NCI-H1092 treated with DMSO at 0.1 percent for 48 hours (cell line): ENCODE data around the gene TP53I11.
A peak's percentile ranks its signal among the peaks of the same experiment; 100 is the strongest.

Source experiments
- DNase-seq: peaks from one replicate; lab custom pipeline; 2025; lab: John Stamatoyannopoulos, UW

The TP53I11 gene

GRCh38 chr11:44957040-44957515 lies 6.4 kb upstream of the TP53I11 start:
- DNase-seq: peak; percentile 67

GRCh38 chr11:44955015-44955738 lies 4.5 kb upstream of the TP53I11 start:
- DNase-seq: no peak

GRCh38 chr11:44954051-44954906 lies 3.6 kb upstream of the TP53I11 start:
- DNase-seq: peak; percentile 25

GRCh38 chr11:44952500-44953260 lies 2.0 kb upstream of the TP53I11 start:
- DNase-seq: no peak

- DNase-seq: no peak
Measured at GRCh38 chr11:44952082-44952481, 1.4 kb upstream of the TP53I11 start.

- DNase-seq: peak; percentile 26
Measured at GRCh38 chr11:44950031-44950624, 555 bp downstream of the TP53I11 start.

- peak; percentile 54 for DNase-seq
Measured at GRCh38 chr11:44949160-44950030, 1.3 kb downstream of the TP53I11 start.

GRCh38 chr11:44948155-44948554 lies 2.5 kb downstream of the TP53I11 start:
- DNase-seq: no peak

- DNase-seq: no peak
Measured at GRCh38 chr11:44947114-44947513, 3.6 kb downstream of the TP53I11 start.

GRCh38 chr11:44946263-44946662 lies 4.4 kb downstream of the TP53I11 start:
- DNase-seq: no peak

GRCh38 chr11:44945666-44946065 lies 5.0 kb downstream of the TP53I11 start:
- no peak for DNase-seq

- no peak for DNase-seq
Measured at GRCh38 chr11:44944853-44945235, 5.8 kb downstream of the TP53I11 start.

- no peak for DNase-seq
Measured at GRCh38 chr11:44944181-44944852, 6.4 kb downstream of the TP53I11 start.

GRCh38 chr11:44943696-44944095 lies 7.0 kb downstream of the TP53I11 start:
- peak; percentile 61 for DNase-seq

- peak; percentile 63 for DNase-seq
Measured at GRCh38 chr11:44943118-44943517, 7.6 kb downstream of the TP53I11 start.

GRCh38 chr11:44942029-44942955 lies 8.4 kb downstream of the TP53I11 start:
- no peak for DNase-seq

GRCh38 chr11:44941259-44942021 lies 9.2 kb downstream of the TP53I11 start:
- DNase-seq: peak; percentile 64

GRCh38 chr11:44940835-44941234 lies 9.8 kb downstream of the TP53I11 start:
- no peak for DNase-seq

- no peak for DNase-seq
Measured at GRCh38 chr11:44940404-44940803, 10.3 kb downstream of the TP53I11 start.
